Caco-2 (cell line): ENCODE data around the gene ADRA2B. TPM values are rescaled to one million over a fixed set of nuclear protein-coding genes. Genes with fewer than 3 reads are reported as not detected.

Experiments used
- BruUV-seq: library from RNA; stranded (reverse); fragments of 400-500 nt; replicated peaks from 2 replicates; lab custom pipeline; 2021; lab: Mats Ljungman, UMichigan
- CTCF ChIA-PET: fragments of 300-600 bp; sonication (Branson Sonifier 250); formaldehyde crosslinking; loops from one replicate; lab custom pipeline; 2022; ENCODE audit warnings: antibody characterized with exemption; lab: Charles Lee
- POLR2A ChIA-PET: fragments of 300-600 bp; sonication (Branson Sonifier 250); formaldehyde crosslinking; loops from one replicate; lab custom pipeline; 2022; ENCODE audit warnings: antibody characterized with exemption; lab: Charles Lee
- DNase-seq, 2 experiments: peaks; one replicate each; pipeline versions ENCODE4 v3.0.0 to v3.0.0-alpha.2; 2020 to 2022
- H3K27me3 ChIP-seq: replicated peaks from 2 replicates; pipeline ENCODE4 v1.6.0; 2011; ENCODE audit warnings: low read length; ENCODE audit not compliant: control insufficient read depth, insufficient read depth
- H3K36me3 ChIP-seq: 2 replicates; pipeline ENCODE4 v1.5.1; 2011; ENCODE audit warnings: low read length; ENCODE audit not compliant: control insufficient read depth, insufficient read depth
- H3K4me1 ChIP-seq: fragments of 250-450 bp; sonication (Bioruptor Pico); 2 replicates; pipeline ENCODE4 v1.5.1; 2020; ENCODE audit warnings: mild to moderate bottlenecking
- H3K4me3 ChIP-seq: 2 replicates; pipeline ENCODE4 v1.5.1; 2011; ENCODE audit warnings: low read depth, mild to moderate bottlenecking, control low read depth, low read length
- H3K9me3 ChIP-seq: fragments of 250-450 bp; sonication (Bioruptor Pico); 2 replicates; pipeline ENCODE4 v1.5.1; 2020; ENCODE audit warnings: mild to moderate bottlenecking, moderate library complexity
- H3K27ac Mint-ChIP-seq: one replicate; pipeline ENCODE4 v1.8.0; 2022; ENCODE audit warnings: mixed read lengths; ENCODE audit not compliant: unreplicated experiment
- H3K27me3 Mint-ChIP-seq: one replicate; pipeline ENCODE4 v1.8.0; 2022; ENCODE audit warnings: mixed read lengths; ENCODE audit not compliant: insufficient read depth, unreplicated experiment
- H3K36me3 Mint-ChIP-seq: one replicate; pipeline ENCODE4 v1.8.0; 2022; ENCODE audit warnings: mild to moderate bottlenecking, mixed read lengths; ENCODE audit not compliant: insufficient read depth, unreplicated experiment
- H3K4me1 Mint-ChIP-seq: one replicate; pipeline ENCODE4 v1.8.0; 2022; ENCODE audit warnings: low read depth, mixed read lengths; ENCODE audit not compliant: unreplicated experiment
- H3K4me3 Mint-ChIP-seq: one replicate; pipeline ENCODE4 v1.8.0; 2022; ENCODE audit warnings: mild to moderate bottlenecking, moderate library complexity, mixed read lengths; ENCODE audit not compliant: unreplicated experiment
- H3K9me3 Mint-ChIP-seq: one replicate; pipeline ENCODE4 v1.8.0; 2022; ENCODE audit warnings: mixed read lengths; ENCODE audit not compliant: unreplicated experiment
- intact Hi-C: fragments of 100-400 bp; cut with micrococcal nuclease; formaldehyde crosslinking; loops from one replicate; pipeline ENCODE4 v1.10.0; 2022; ENCODE audit not compliant: unreplicated experiment
- total RNA-seq: library from RNA; stranded (reverse); gene quantifications from 2 replicates; pipeline ENCODE4 v1.2.3, GENCODE V29; 2022
- TF ChIP-seq, protein P1 (sequence below), 2 experiments: fragments of 200-600 bp in 1 of 2; IDR thresholded peaks; 1 replicate in 1 of 2; 2 replicates in 1 of 2; pipeline versions ENCODE4 v1.5.1 to v1.8.0; 2011 to 2022; ENCODE audit warnings: antibody characterized with exemption in 1 of 2, control low read depth in 1 of 2, inconsistent platforms in 1 of 2, low read depth in 1 of 2, low read length in 1 of 2, mild to moderate bottlenecking in 1 of 2, moderate library complexity in 1 of 2; ENCODE audit not compliant: insufficient read depth in 1 of 2, severe bottlenecking in 1 of 2, unreplicated experiment in 1 of 2

Gene ADRA2B
- total RNA-seq, 1 experiment from 2014 or later, result 0.20 TPM

DNA sequence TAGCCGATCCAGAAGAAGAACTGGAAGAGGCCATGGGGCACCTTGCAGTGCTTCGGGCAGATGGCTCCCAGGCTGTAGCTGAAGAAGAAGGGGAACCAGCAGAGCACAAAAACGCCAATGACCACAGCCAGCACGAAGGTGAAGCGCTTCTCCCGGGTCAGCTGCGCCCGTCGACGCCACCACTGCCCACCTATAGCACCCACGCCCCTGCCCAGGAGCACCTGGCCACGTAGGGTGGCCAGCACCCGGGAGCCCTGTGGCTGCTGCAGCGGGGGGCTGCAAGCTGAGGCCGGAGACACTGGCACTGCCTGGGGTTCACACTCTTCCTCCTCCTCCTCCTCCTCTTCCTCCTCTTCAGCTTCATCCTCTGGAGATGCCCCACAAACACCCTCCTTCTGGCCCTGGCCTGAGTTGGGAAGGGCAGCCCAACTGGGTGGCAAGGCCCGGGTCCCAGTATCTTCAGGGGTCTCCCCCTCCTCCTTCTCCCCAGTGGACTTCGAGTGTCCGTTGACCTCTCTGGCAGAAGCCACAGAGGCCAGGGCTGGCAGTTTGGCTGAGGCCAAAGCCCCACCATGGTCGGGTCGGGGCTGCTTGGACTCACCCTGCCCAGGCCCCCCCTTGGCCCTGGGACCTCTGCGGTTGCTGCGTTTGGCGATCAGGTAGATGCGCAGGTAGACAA lies 1.3 kb downstream of the ADRA2B start:
- no peaks in the 10 kb centered on the region for H3K9me3 Mint-ChIP-seq
- BruUV-seq, result no TSS peak
- no peak overlapping the region for H3K4me3 ChIP-seq
- peak overlapping the region; percentile 73 for H3K4me3 Mint-ChIP-seq
- peaks cover 14% of the 10 kb centered on the region for H3K4me1 ChIP-seq
- DNase-seq, result no peak
- TF ChIP-seq, protein P1, sequence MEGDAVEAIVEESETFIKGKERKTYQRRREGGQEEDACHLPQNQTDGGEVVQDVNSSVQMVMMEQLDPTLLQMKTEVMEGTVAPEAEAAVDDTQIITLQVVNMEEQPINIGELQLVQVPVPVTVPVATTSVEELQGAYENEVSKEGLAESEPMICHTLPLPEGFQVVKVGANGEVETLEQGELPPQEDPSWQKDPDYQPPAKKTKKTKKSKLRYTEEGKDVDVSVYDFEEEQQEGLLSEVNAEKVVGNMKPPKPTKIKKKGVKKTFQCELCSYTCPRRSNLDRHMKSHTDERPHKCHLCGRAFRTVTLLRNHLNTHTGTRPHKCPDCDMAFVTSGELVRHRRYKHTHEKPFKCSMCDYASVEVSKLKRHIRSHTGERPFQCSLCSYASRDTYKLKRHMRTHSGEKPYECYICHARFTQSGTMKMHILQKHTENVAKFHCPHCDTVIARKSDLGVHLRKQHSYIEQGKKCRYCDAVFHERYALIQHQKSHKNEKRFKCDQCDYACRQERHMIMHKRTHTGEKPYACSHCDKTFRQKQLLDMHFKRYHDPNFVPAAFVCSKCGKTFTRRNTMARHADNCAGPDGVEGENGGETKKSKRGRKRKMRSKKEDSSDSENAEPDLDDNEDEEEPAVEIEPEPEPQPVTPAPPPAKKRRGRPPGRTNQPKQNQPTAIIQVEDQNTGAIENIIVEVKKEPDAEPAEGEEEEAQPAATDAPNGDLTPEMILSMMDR (IDR thresholded peaks at IDR 0.05; ENCODE audit: insufficient read depth in 1 of 2, low read depth in 1 of 2, low read length in 1 of 2, severe bottlenecking in 1 of 2, unreplicated experiment in 1 of 2), result no peak
- POLR2A ChIA-PET, result no interaction called here
- CTCF ChIA-PET, result no interaction called here
- no peaks in the 10 kb centered on the region for H3K36me3 Mint-ChIP-seq
- intact Hi-C loops, result loop anchor here (10.0 kb wide), 2 partner anchors 90 to 120 kb away; partner anchors contain the start of gene ANKRD36C
- peaks cover 12% of the 10 kb centered on the region for H3K27me3 Mint-ChIP-seq
- H3K36me3 ChIP-seq, result no peaks in the 10 kb centered on the region
- H3K27me3 ChIP-seq, result no peaks in the 10 kb centered on the region
- H3K27ac Mint-ChIP-seq, result no peak overlapping the region
- H3K9me3 ChIP-seq, result no peaks in the 10 kb centered on the region
- peaks cover 5% of the 10 kb centered on the region for H3K4me1 Mint-ChIP-seq

DNA sequence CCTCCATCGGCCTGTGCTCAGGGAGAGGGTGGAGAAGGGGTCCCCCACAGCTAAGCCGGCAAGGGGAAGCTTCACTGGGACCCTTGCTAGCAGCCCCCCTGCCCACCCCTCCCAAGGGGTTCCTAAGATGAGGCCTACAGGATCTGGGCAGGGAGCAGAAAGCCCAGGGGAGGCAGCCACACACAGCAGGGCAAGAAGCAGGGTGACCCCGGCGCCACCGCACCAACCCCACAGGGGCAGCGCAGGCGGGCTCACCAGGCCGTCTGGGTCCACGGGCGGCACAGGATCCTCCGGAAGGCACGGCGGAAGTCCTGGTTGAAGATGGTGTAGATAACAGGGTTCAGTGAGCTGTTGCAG lies 1.8 kb downstream of the ADRA2B start:
- TF ChIP-seq, protein P1 (IDR thresholded peaks at IDR 0.05; ENCODE audit: insufficient read depth in 1 of 2, low read depth in 1 of 2, low read length in 1 of 2, severe bottlenecking in 1 of 2, unreplicated experiment in 1 of 2), result no peak
- Histone ChIP-seq H3K9me3 (no peaks in the 10 kb centered on the region), H3K4me3 (no peak overlapping the region), H3K4me1 (peaks cover 14% of the 10 kb centered on the region), H3K27me3 (no peaks in the 10 kb centered on the region), H3K36me3 (no peaks in the 10 kb centered on the region)
- Mint-ChIP-seq H3K9me3 (no peaks in the 10 kb centered on the region), H3K36me3 (no peaks in the 10 kb centered on the region), H3K4me3 (peak overlapping the region; percentile 21), H3K4me1 (peaks cover 5% of the 10 kb centered on the region), H3K27me3 (peaks cover 10% of the 10 kb centered on the region), H3K27ac (no peak overlapping the region)
- ChIA-PET POLR2A (no interaction called here), CTCF (no interaction called here)
- intact Hi-C loops, result loop anchor here (10.0 kb wide), 2 partner anchors 90 to 120 kb away; partner anchors contain the start of gene ANKRD36C
- DNase-seq, result no peak
- BruUV-seq, result no TSS peak

DNA sequence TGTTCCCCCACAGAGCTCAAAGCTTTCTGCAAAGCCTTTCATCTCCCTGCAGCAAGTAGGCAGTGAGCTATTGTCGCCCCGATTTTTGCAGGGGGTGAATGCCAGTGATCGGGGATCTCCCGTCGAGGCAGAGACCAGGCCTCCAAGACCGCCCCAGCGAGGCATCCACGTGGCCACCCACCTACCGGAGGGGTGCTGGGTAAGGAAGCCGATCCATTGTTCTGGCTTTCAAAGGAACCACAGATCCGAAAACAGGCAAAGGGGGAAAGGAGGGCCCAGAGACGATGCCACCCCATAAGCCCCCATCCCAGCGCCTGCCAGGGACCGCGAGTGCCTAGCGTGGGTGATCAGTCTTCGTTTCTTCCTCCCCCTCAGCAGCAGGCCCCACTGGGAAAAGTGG lies 2.4 kb downstream of the ADRA2B start:
- DNase-seq, result no peak
- Histone ChIP-seq H3K27me3 (no peaks in the 10 kb centered on the region), H3K9me3 (no peaks in the 10 kb centered on the region), H3K36me3 (no peaks in the 10 kb centered on the region), H3K4me1 (peaks cover 14% of the 10 kb centered on the region), H3K4me3 (no peak overlapping the region)
- intact Hi-C loops, result loop anchor here (10.0 kb wide), 2 partner anchors 89 to 119 kb away; partner anchors contain the start of gene ANKRD36C
- ChIA-PET POLR2A (no interaction called here), CTCF (interaction anchor here (1.1 to 1.4 kb wide), 2 partner anchors 60 to 122 kb away, joined by 4 to 7 read pairs; no protein-coding TSS in a partner anchor)
- no TSS peak for BruUV-seq
- TF ChIP-seq, protein P1 (IDR thresholded peaks at IDR 0.05; ENCODE audit: insufficient read depth in 1 of 2, low read depth in 1 of 2, low read length in 1 of 2, severe bottlenecking in 1 of 2, unreplicated experiment in 1 of 2), result no peak
- Mint-ChIP-seq H3K27ac (no peak overlapping the region), H3K9me3 (no peaks in the 10 kb centered on the region), H3K27me3 (peaks cover 10% of the 10 kb centered on the region), H3K4me1 (peaks cover 5% of the 10 kb centered on the region), H3K36me3 (no peaks in the 10 kb centered on the region), H3K4me3 (no peak overlapping the region)
